OCI-LY3 (cell line): ENCODE measurements around the gene TRAF3.

Source experiments
- H2AFZ ChIP-seq: fragments of 200-600, 300-600 bp; shearing (Covaris generic); 2 replicates; pipeline ENCODE4 v1.6.0; 2014; ENCODE audit warnings: antibody characterized with exemption, low read depth, low read length
- H3K27ac ChIP-seq: fragments of 200-600, 300-600 bp; sonication (generic); 2 replicates; pipeline ENCODE4 v1.5.1; 2014; ENCODE audit warnings: mild to moderate bottlenecking, low read length, moderate library complexity, mixed read lengths
- H3K27me3 ChIP-seq: fragments of 200-600, 300-600 bp; sonication (generic); 2 replicates; pipeline ENCODE4 v1.6.1; 2014; ENCODE audit warnings: low read depth, low read length, mixed read lengths
- H3K36me3 ChIP-seq: fragments of 200-600, 300-600 bp; sonication (generic); replicated peaks from 2 replicates; pipeline ENCODE3; 2014; ENCODE audit warnings: low read depth, low read length, mixed read lengths
- H3K4me1 ChIP-seq: fragments of 300-600, 200-600 bp; sonication (generic); 2 replicates; pipeline ENCODE4 v1.6.1; 2014; ENCODE audit warnings: low read length, mixed read lengths
- H3K4me2 ChIP-seq: fragments of 200-600, 300-600 bp; sonication (generic); 2 replicates; pipeline ENCODE4 v1.6.1; 2014; ENCODE audit warnings: low read length, mixed read lengths
- H3K4me3 ChIP-seq: fragments of 300-600, 200-600 bp; sonication (generic); 2 replicates; pipeline ENCODE4 v1.5.1; 2014; ENCODE audit warnings: antibody characterized with exemption, mild to moderate bottlenecking, low read length, moderate library complexity
- H3K79me2 ChIP-seq: fragments of 300-600, 200-600 bp; shearing (Covaris generic); 2 replicates; pipeline ENCODE4 v1.6.1; 2014; ENCODE audit warnings: mild to moderate bottlenecking, low read length, mixed read lengths
- H3K9ac ChIP-seq: fragments of 300-600, 200-600 bp; shearing (Covaris generic); 2 replicates; pipeline ENCODE4 v1.6.0; 2014; ENCODE audit warnings: mild to moderate bottlenecking, low read length, moderate library complexity
- H3K9me3 ChIP-seq: fragments of 200-600, 300-600 bp; shearing (Covaris generic); 2 replicates; pipeline ENCODE4 v1.6.1; 2014; ENCODE audit warnings: low read length, mixed read lengths; ENCODE audit not compliant: insufficient read depth
- H4K20me1 ChIP-seq: fragments of 200-600, 300-600 bp; sonication (generic); 2 replicates; pipeline ENCODE4 v1.6.1; 2016; ENCODE audit warnings: low read length, mixed read lengths; ENCODE audit not compliant: insufficient read depth
- EZH2phosphoT487 ChIP-seq: fragments of 200-600 bp; shearing (Covaris generic); IDR thresholded peaks from 2 replicates; pipeline ENCODE4 v1.6.1; 2018; ENCODE audit warnings: antibody characterized with exemption, mixed run types, low read depth
- TF ChIP-seq, protein P1 (sequence below): fragments of 200-600, 300-600 bp; sonication (generic); IDR thresholded peaks from 2 replicates; pipeline ENCODE4 v1.5.1; 2014; ENCODE audit warnings: antibody characterized with exemption, low read length, low read depth

TRAF3 gene

GRCh38 chr14:102909462-102909861 lies 132.2 kb downstream of the TRAF3 start:
- Histone ChIP-seq H3K4me3 (no peak overlapping the region), H3K9me3 (no peaks in the 10 kb centered on the region), H3K27me3 (no peaks in the 10 kb centered on the region), H3K27ac (no peak overlapping the region), H3K79me2 (peaks cover 21% of the 10 kb centered on the region), H3K4me2 (no peak overlapping the region), H4K20me1 (peaks cover 20% of the 10 kb centered on the region; the same call in 1 of the 2 replicates), H3K4me1 (peaks cover 7% of the 10 kb centered on the region), H3K36me3 (peaks cover 61% of the 10 kb centered on the region), H3K9ac (no peak overlapping the region), H2AFZ (no peak overlapping the region)
- TF ChIP-seq, protein P1, sequence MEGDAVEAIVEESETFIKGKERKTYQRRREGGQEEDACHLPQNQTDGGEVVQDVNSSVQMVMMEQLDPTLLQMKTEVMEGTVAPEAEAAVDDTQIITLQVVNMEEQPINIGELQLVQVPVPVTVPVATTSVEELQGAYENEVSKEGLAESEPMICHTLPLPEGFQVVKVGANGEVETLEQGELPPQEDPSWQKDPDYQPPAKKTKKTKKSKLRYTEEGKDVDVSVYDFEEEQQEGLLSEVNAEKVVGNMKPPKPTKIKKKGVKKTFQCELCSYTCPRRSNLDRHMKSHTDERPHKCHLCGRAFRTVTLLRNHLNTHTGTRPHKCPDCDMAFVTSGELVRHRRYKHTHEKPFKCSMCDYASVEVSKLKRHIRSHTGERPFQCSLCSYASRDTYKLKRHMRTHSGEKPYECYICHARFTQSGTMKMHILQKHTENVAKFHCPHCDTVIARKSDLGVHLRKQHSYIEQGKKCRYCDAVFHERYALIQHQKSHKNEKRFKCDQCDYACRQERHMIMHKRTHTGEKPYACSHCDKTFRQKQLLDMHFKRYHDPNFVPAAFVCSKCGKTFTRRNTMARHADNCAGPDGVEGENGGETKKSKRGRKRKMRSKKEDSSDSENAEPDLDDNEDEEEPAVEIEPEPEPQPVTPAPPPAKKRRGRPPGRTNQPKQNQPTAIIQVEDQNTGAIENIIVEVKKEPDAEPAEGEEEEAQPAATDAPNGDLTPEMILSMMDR = no peak
- no peak for TF ChIP-seq EZH2phosphoT487

DNA sequence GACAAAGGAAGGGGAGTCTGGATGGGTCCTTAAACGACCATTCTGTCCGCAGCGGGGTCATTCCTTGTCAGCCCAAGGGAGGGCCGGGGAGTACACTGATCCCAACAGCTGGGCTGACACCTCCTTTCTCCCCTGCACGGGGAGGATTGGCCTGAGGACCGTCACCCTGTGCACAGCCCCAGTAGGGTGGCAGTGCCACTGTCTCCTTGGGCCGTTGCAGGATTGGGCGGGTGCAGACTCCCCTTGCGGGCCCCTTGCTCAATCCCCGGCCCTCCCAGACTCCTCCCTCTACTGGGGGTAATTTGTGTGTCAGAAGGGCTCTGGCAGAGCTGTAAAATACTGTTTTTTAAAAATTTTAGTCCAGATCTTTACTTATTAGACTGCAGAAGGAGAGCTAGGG lies 132.7 kb downstream of the TRAF3 start:
- H3K4me1 ChIP-seq = peaks cover 8% of the 10 kb centered on the region
- H3K27ac ChIP-seq = no peak overlapping the region
- no peaks in the 10 kb centered on the region for H3K9me3 ChIP-seq
- peaks cover 24% of the 10 kb centered on the region; the same call in 1 of the 2 replicates for H4K20me1 ChIP-seq
- H3K4me2 ChIP-seq = no peak overlapping the region
- TF ChIP-seq, protein P1 = no peak
- no peak for TF ChIP-seq EZH2phosphoT487
- no peak overlapping the region for H3K4me3 ChIP-seq
- no peak overlapping the region for H3K9ac ChIP-seq
- no peak overlapping the region for H2AFZ ChIP-seq
- peaks cover 21% of the 10 kb centered on the region for H3K79me2 ChIP-seq
- H3K27me3 ChIP-seq = no peaks in the 10 kb centered on the region
- peaks cover 61% of the 10 kb centered on the region for H3K36me3 ChIP-seq

GRCh38 chr14:102910442-102910841 lies 133.2 kb downstream of the TRAF3 start:
- Histone ChIP-seq H3K9me3 (no peaks in the 10 kb centered on the region), H3K79me2 (peaks cover 21% of the 10 kb centered on the region), H3K4me2 (no peak overlapping the region), H2AFZ (no peak overlapping the region), H3K4me3 (no peak overlapping the region), H4K20me1 (peaks cover 25% of the 10 kb centered on the region; the same call in 1 of the 2 replicates), H3K27me3 (no peaks in the 10 kb centered on the region), H3K27ac (no peak overlapping the region), H3K9ac (no peak overlapping the region), H3K4me1 (peaks cover 9% of the 10 kb centered on the region), H3K36me3 (peaks cover 56% of the 10 kb centered on the region)
- no peak for TF ChIP-seq EZH2phosphoT487

DNA sequence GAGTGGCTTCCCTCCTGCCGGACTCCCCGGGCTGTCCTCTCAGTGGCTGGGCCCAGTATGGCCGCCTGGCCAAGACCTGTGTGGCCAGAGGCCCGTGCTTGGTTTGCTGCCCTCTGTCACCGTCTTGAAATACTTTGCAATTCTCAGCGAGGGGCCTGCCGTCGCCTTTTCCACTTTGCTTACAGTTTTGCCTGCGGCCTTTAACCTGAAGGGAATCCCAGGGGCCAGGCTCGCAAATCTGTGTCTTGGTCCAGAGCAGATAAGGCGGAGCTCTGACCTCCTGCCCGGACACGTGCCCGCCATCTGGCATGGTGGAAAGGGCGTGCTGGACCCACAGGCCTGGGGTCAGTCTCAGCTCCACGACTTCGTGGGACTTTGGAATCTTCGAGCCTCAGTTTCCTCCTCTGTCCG lies 134.3 kb downstream of the TRAF3 start:
- Histone ChIP-seq H3K36me3 (peaks cover 45% of the 10 kb centered on the region), H3K79me2 (peaks cover 17% of the 10 kb centered on the region), H3K4me3 (no peak overlapping the region), H3K4me1 (peaks cover 20% of the 10 kb centered on the region), H3K27ac (no peak overlapping the region), H3K4me2 (no peak overlapping the region), H4K20me1 (peaks cover 25% of the 10 kb centered on the region; the same call in 1 of the 2 replicates), H3K9me3 (no peaks in the 10 kb centered on the region), H3K27me3 (no peaks in the 10 kb centered on the region), H3K9ac (no peak overlapping the region), H2AFZ (no peak overlapping the region)
- no peak for TF ChIP-seq EZH2phosphoT487
- TF ChIP-seq, protein P1 = no peak
